Natural killer cell (primary cell): ENCODE results near the gene SCFD2. TPM values are rescaled to one million over a fixed set of nuclear protein-coding genes. Genes with fewer than 3 reads are reported as not detected.

Source experiments
- ATAC-seq, 3 donors: fragments of 150-1000 bp in 2 of 3; fragments of 200-7000 bp in 1 of 3; cut with Tn5 transposase; 1 replicate in 1 of 3; 2 replicates in 2 of 3; pipeline ENCODE4 v1.10.0; 2021; ENCODE audit warnings: mild to moderate bottlenecking in 2 of 3, moderate library complexity in 2 of 3
- DNase-seq, 2 donors: peaks; one replicate each; pipeline versions ENCODE4 v3.0.0 to v3.0.0-alpha.2; 2013 to 2021; ENCODE audit warnings: mixed read lengths in 1 of 2
- H3K27ac ChIP-seq: one replicate; pipeline ENCODE4 v1.5.1; 2013; ENCODE audit warnings: mild to moderate bottlenecking, low read length
- H3K27me3 ChIP-seq: one replicate; pipeline ENCODE4 v1.6.1; 2013; ENCODE audit warnings: low read length; ENCODE audit not compliant: control insufficient read depth, insufficient read depth
- H3K36me3 ChIP-seq: one replicate; pipeline ENCODE4 v1.6.1; 2013; ENCODE audit warnings: low read length; ENCODE audit not compliant: control insufficient read depth, insufficient read depth
- H3K4me1 ChIP-seq: one replicate; pipeline ENCODE4 v1.6.1; 2013; ENCODE audit warnings: low read length; ENCODE audit not compliant: control insufficient read depth, insufficient read depth
- H3K4me3 ChIP-seq: one replicate; pipeline ENCODE4 v1.5.1; 2013; ENCODE audit warnings: low read length
- H3K9me3 ChIP-seq: one replicate; pipeline ENCODE4 v1.6.1; 2013; ENCODE audit warnings: low read length; ENCODE audit not compliant: control insufficient read depth, insufficient read depth
- H3K27ac Mint-ChIP-seq, 2 donors: one replicate each; pipeline ENCODE4 v1.8.0; 2022; ENCODE audit warnings: mild to moderate bottlenecking in 2 of 2, mixed read lengths in 2 of 2, moderate library complexity in 1 of 2
- H3K27me3 Mint-ChIP-seq, 2 donors: one replicate each; pipeline ENCODE4 v1.8.0; 2022; ENCODE audit warnings: low read depth in 2 of 2, mixed read lengths in 2 of 2
- H3K36me3 Mint-ChIP-seq: one replicate; pipeline ENCODE4 v1.8.0; 2022; ENCODE audit warnings: mixed read lengths
- H3K4me1 Mint-ChIP-seq, 2 donors: one replicate each; pipeline ENCODE4 v1.8.0; 2022; ENCODE audit warnings: mixed read lengths in 2 of 2
- H3K4me3 Mint-ChIP-seq: one replicate; pipeline ENCODE4 v1.8.0; 2022; ENCODE audit warnings: mild to moderate bottlenecking, moderate library complexity, mixed read lengths
- H3K9me3 Mint-ChIP-seq, 2 donors: one replicate each; pipeline ENCODE4 v1.8.0; 2022; ENCODE audit warnings: mixed read lengths in 2 of 2
- WGBS: methylation state at CpG from one replicate; pipeline ENCODE4 v1.1.7; 2013; ENCODE audit warnings: missing lambda C conversion rate; ENCODE audit not compliant: insufficient coverage; 5-methylcytosine and 5-hydroxymethylcytosine counted together
- intact Hi-C: fragments of 100-400 bp; cut with micrococcal nuclease; formaldehyde crosslinking; loops from one replicate; pipeline ENCODE4 v1.14.2; 2022
- total RNA-seq, 4 donors: library from RNA; stranded (reverse); fragments of 120-200 nt in 1 of 4; gene quantifications; one replicate each; pipeline versions ENCODE4 v1.2.3 to v1.2.4, GENCODE V29; 2013 to 2022
- TF ChIP-seq, protein P1 (sequence below): fragments of 200-600 bp; IDR thresholded peaks from one replicate; pipeline ENCODE4 v1.8.0; 2022; ENCODE audit warnings: antibody characterized with exemption

SCFD2 gene
- total RNA-seq, 3 donors from 2014 or later (not counting 1 experiment from before 2014, with no cell fraction given) = 26.4 to 29.4 (median 28.9) TPM

DNA sequence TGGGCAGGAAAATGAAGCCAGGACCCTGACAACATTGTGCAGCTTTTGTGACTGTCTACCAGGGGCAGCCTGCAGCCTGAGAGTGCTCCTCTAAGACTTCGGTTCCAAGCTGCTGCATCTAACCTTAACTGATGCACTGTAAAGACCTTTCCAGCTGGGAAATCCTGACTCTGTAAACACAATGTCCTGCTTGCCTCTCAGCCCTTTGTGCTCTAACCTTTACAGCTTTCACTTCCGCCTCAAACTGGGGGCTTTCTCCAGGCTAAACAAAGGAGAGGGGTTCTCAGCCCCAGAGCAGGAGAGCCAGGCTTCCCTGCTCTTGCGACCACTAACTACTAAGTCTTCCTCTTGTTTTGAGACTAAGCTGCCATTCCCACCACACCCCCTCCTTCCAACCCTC is 523.1 kb downstream of the SCFD2 start:
- H3K27ac ChIP-seq = no peak overlapping the region
- intact Hi-C loops = no loop called here

DNA sequence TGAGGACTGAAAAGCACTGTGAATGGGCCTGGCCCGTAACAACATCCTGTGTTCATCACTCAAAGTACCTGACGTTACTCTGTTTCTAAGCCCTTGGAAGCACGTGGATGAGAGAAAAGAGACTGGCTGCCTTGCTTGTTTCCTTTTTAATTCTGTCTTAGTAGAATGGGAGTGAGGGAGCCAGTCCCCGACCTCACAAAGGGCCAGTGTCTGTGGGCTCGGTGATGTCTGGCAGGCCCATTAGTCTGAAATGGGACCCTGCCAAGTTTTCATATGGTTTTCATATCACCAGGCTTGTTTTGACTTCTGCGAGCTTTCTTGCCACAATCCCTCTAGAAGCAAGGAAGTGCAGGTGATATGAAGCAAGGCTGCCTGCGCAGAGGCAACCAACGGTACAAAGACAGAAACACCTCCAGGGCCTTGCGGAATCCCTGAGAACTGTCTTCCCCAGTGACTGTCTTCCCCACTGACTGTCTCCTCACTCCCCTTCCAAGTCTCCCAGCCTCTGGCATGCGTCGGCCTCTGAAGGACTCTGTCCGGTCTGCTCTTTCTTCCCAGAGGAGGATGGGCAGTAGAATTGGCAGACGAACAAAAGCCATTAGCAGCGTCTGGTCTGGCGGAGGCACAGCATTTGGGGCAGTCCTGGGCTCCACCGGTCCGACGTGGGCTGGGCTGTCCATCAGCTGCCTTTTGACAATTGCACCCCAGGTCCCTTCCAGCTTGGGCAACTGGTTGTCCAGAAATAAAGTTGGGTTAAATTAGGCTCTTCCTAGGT is 524.0 kb downstream of the SCFD2 start:
- no peaks in the 10 kb centered on the region for H3K4me1 ChIP-seq
- 93% methylated on average over 18 of the region's 18 CpGs for WGBS
- ATAC-seq (no peak), DNase-seq (no peak)
- no peaks in the 10 kb centered on the region for H3K9me3 Mint-ChIP-seq
- TF ChIP-seq, protein P1, sequence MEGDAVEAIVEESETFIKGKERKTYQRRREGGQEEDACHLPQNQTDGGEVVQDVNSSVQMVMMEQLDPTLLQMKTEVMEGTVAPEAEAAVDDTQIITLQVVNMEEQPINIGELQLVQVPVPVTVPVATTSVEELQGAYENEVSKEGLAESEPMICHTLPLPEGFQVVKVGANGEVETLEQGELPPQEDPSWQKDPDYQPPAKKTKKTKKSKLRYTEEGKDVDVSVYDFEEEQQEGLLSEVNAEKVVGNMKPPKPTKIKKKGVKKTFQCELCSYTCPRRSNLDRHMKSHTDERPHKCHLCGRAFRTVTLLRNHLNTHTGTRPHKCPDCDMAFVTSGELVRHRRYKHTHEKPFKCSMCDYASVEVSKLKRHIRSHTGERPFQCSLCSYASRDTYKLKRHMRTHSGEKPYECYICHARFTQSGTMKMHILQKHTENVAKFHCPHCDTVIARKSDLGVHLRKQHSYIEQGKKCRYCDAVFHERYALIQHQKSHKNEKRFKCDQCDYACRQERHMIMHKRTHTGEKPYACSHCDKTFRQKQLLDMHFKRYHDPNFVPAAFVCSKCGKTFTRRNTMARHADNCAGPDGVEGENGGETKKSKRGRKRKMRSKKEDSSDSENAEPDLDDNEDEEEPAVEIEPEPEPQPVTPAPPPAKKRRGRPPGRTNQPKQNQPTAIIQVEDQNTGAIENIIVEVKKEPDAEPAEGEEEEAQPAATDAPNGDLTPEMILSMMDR = no peak
- no peaks in the 10 kb centered on the region for H3K36me3 Mint-ChIP-seq
- no peaks in the 10 kb centered on the region for H3K9me3 ChIP-seq
- no peak overlapping the region for H3K27ac Mint-ChIP-seq
- H3K4me1 Mint-ChIP-seq = no peaks in the 10 kb centered on the region
- H3K4me3 ChIP-seq = no peak overlapping the region
- no peaks in the 10 kb centered on the region for H3K36me3 ChIP-seq
- no peaks in the 10 kb centered on the region for H3K27me3 ChIP-seq
- no peak overlapping the region for H3K27ac ChIP-seq
- intact Hi-C loops = no loop called here
- no peak overlapping the region for H3K4me3 Mint-ChIP-seq
- H3K27me3 Mint-ChIP-seq = peaks cover 0 to 7% of the 10 kb centered on the region in 2 donors

More for the DNA sequence above, 523.1 kb downstream of the SCFD2 start:
- Mint-ChIP-seq H3K36me3 (no peaks in the 10 kb centered on the region), H3K9me3 (no peaks in the 10 kb centered on the region), H3K4me1 (no peaks in the 10 kb centered on the region), H3K27ac (no peak overlapping the region), H3K27me3 (peaks cover 0 to 5% of the 10 kb centered on the region in 2 donors), H3K4me3 (no peak overlapping the region)
- no peak for DNase-seq
- Histone ChIP-seq H3K4me3 (no peak overlapping the region), H3K36me3 (no peaks in the 10 kb centered on the region), H3K27me3 (no peaks in the 10 kb centered on the region), H3K9me3 (no peaks in the 10 kb centered on the region), H3K4me1 (no peaks in the 10 kb centered on the region)
- TF ChIP-seq, protein P1 = no peak
- 92% methylated on average over 3 of the region's 3 CpGs for WGBS
- ATAC-seq = no peak

DNA sequence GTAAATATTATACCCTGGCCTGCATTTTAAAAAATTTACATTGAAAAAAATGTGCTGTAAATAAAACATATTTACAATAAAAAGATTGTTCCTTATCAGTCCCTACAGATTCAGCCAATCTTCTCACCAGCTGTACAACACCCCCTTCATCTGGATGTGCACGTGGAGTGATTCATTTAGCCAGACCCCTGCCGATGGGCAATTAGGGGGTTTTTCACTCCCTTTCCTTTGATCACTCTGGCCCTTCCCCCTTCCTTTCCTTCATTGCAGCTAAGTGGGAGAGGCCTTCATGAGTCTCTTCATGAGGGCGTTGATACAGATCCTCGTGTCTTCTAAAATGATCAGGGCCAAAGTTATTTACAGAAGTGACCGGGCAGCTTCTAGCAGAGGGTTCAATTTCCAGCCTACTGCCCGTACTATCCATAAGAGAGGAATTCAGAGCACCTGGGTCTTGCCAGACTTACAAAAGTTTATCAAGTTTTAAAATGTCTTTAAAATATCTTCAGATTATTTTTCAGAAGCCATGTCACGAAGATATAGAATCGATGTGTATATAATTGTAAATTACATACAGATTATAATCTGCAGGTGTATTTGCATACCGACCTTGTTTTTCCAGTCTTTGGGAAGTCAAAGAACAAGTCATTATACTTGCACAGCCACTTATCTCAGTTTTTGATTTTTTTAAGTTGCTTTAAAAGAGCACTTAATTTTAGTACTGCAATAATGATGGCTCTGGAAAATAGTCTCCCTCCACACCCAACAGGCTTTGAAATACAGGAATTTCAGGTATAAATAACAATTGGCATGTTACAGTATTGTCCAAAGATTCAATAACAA is 525.1 kb downstream of the SCFD2 start:
- 85% methylated on average over 6 of the region's 9 CpGs for WGBS

More for the DNA sequence above, 525.1 kb downstream of the SCFD2 start:
- Histone ChIP-seq H3K36me3 (no peaks in the 10 kb centered on the region), H3K9me3 (no peaks in the 10 kb centered on the region), H3K27ac (no peak overlapping the region), H3K27me3 (no peaks in the 10 kb centered on the region), H3K4me3 (no peak overlapping the region), H3K4me1 (no peaks in the 10 kb centered on the region)
- ATAC-seq (no peak), DNase-seq (no peak)
- H3K27ac Mint-ChIP-seq = no peak overlapping the region
- intact Hi-C loops = no loop called here
- no peaks in the 10 kb centered on the region for H3K9me3 Mint-ChIP-seq
- no peak overlapping the region for H3K4me3 Mint-ChIP-seq
- no peaks in the 10 kb centered on the region for H3K36me3 Mint-ChIP-seq
- H3K27me3 Mint-ChIP-seq = peaks cover 0 to 9% of the 10 kb centered on the region in 2 donors
- TF ChIP-seq, protein P1 = no peak
- no peaks in the 10 kb centered on the region for H3K4me1 Mint-ChIP-seq
